DND-41 (cell line): ENCODE data around the gene DPEP1.
A peak's percentile ranks its signal among the peaks of the same experiment; 100 is the strongest.

Experiments used
- ATAC-seq: fragments of 200-7000 bp; cut with Tn5 transposase; 3 replicates; pipeline ENCODE4 v1.9.1; 2021; ENCODE audit warnings: low read depth; ENCODE audit not compliant: insufficient read depth
- DNase-seq: peaks from one replicate; pipeline ENCODE4 v3.0.0-alpha.2; 2020
- H2AFZ ChIP-seq: 2 replicates; pipeline ENCODE4 v1.6.0; 2012; ENCODE audit warnings: low read depth, low read length
- H3K27ac ChIP-seq: 2 replicates; pipeline ENCODE4 v1.5.1; 2012; ENCODE audit warnings: low read length, inconsistent platforms
- H3K27me3 ChIP-seq: fragments of 200-600 bp; sonication (generic); 2 replicates; pipeline ENCODE4 v1.6.0; 2012; ENCODE audit warnings: low read length, mild to moderate bottlenecking, inconsistent platforms; ENCODE audit not compliant: insufficient read depth, poor library complexity
- H3K36me3 ChIP-seq: 2 replicates; pipeline ENCODE4 v1.5.1; 2012; ENCODE audit warnings: low read length, inconsistent platforms; ENCODE audit not compliant: insufficient read depth
- H3K4me1 ChIP-seq: 2 replicates; pipeline ENCODE4 v1.5.1; 2012; ENCODE audit warnings: mild to moderate bottlenecking, low read length; ENCODE audit not compliant: insufficient read depth
- H3K4me2 ChIP-seq: 2 replicates; pipeline ENCODE4 v1.6.0; 2012; ENCODE audit warnings: mild to moderate bottlenecking, moderate library complexity, low read length, inconsistent platforms; ENCODE audit not compliant: insufficient read depth
- H3K4me3 ChIP-seq, 2 experiments: fragments of 200-600 bp in 1 of 2; shearing (Covaris generic) in 1 of 2; 2 replicates each; pipeline ENCODE4 v1.5.1; 2012 to 2016; ENCODE audit warnings: inconsistent platforms in 2 of 2, low read length in 2 of 2, mild to moderate bottlenecking in 2 of 2, low read depth in 1 of 2, moderate library complexity in 1 of 2
- H3K79me2 ChIP-seq: 2 replicates; pipeline ENCODE4 v1.6.0; 2012; ENCODE audit warnings: low read length, inconsistent platforms; ENCODE audit not compliant: insufficient read depth
- H3K9ac ChIP-seq: 2 replicates; pipeline ENCODE4 v1.6.0; 2012; ENCODE audit warnings: low read depth, mild to moderate bottlenecking, inconsistent platforms, low read length, moderate library complexity
- H3K9me3 ChIP-seq: 2 replicates; pipeline ENCODE4 v1.5.1; 2012; ENCODE audit warnings: low read length, moderate library complexity, mild to moderate bottlenecking, inconsistent platforms; ENCODE audit not compliant: insufficient read depth, severe bottlenecking
- H4K20me1 ChIP-seq: 2 replicates; pipeline ENCODE4 v1.6.0; 2012; ENCODE audit warnings: low read length; ENCODE audit not compliant: insufficient read depth
- CTCF ChIP-seq: IDR thresholded peaks from 2 replicates; pipeline ENCODE4 v1.5.1; 2012; ENCODE audit warnings: borderline replicate concordance, low read length, moderate library complexity, mild to moderate bottlenecking; ENCODE audit not compliant: poor library complexity, severe bottlenecking; ENCODE audit errors: extremely low read depth
- EZH2 ChIP-seq: IDR thresholded peaks from 3 replicates; pipeline ENCODE4 v1.6.1; 2012; ENCODE audit warnings: borderline replicate concordance, low read depth, mild to moderate bottlenecking, moderate library complexity, low read length, inconsistent platforms; ENCODE audit not compliant: severe bottlenecking

DPEP1 gene

GRCh38 chr16:89575247-89576152 is 37.9 kb upstream of the DPEP1 start, which contains the start of gene CPNE7:
Gene CPNE7, plus strand, starts transcription at chr16:89575758. Its CDS starts 140 bp downstream, at chr16:89575898.
- DNase-seq (no peak), ATAC-seq (peak; percentile 49; the same call in 2 of the 3 replicates)
- H3K4me2 ChIP-seq, result peak within 1 kb of the TSS; percentile 78
- H3K4me3 ChIP-seq, result peak within 1 kb of the TSS; percentile 10 to 61; a peak in 3 of 4 replicates
- H3K4me1 ChIP-seq, result peaks cover 15% of the 10 kb centered on the region
- peaks cover 8% of the 10 kb centered on the region for H3K9me3 ChIP-seq
- peak within 1 kb of the TSS; percentile 62 for H3K9ac ChIP-seq
- H3K27me3 ChIP-seq, result no peaks in the 10 kb centered on the region
- peak within 1 kb of the TSS; percentile 68 for H2AFZ ChIP-seq
- H3K36me3 ChIP-seq, result peaks cover 15% of the 10 kb centered on the region
- TF ChIP-seq EZH2 (no peak), CTCF (no peak)
- 0 out of 2 replicates have a peak, but pooled peaks cover 5% of the 10 kb centered on the region for H4K20me1 ChIP-seq
- H3K27ac ChIP-seq, result peak within 1 kb of the TSS; percentile 60; the same call in 1 of the 2 replicates
- H3K79me2 ChIP-seq, result peaks cover 12% of the 10 kb centered on the region

- peak overlapping the region; percentile 60; the same call in 1 of the 2 replicates for H3K27ac ChIP-seq
- H3K4me3 ChIP-seq, result peak overlapping the region; percentile 10 to 61; a peak in 3 of 4 replicates
- peaks cover 12% of the 10 kb centered on the region for H3K79me2 ChIP-seq
- 0 out of 2 replicates have a peak, but pooled peaks cover 5% of the 10 kb centered on the region for H4K20me1 ChIP-seq
- H3K9me3 ChIP-seq, result peaks cover 11% of the 10 kb centered on the region
- no peak for DNase-seq
- H3K9ac ChIP-seq, result peak overlapping the region; percentile 62
- peaks cover 22% of the 10 kb centered on the region for H3K36me3 ChIP-seq
- no peak for ATAC-seq
- TF ChIP-seq EZH2 (no peak), CTCF (no peak)
- no peaks in the 10 kb centered on the region for H3K27me3 ChIP-seq
- peaks cover 15% of the 10 kb centered on the region for H3K4me1 ChIP-seq
- peak overlapping the region; percentile 68; the same call in 1 of the 2 replicates for H2AFZ ChIP-seq
- H3K4me2 ChIP-seq, result peak overlapping the region; percentile 78
Measured at GRCh38 chr16:89576153-89577054, 37.0 kb upstream of the DPEP1 start.

- Histone ChIP-seq H3K4me2 (peak overlapping the region; percentile 78), H3K27me3 (no peaks in the 10 kb centered on the region), H3K9ac (no peak overlapping the region), H3K4me1 (peaks cover 15% of the 10 kb centered on the region), H3K36me3 (peaks cover 22% of the 10 kb centered on the region), H3K79me2 (peaks cover 12% of the 10 kb centered on the region), H4K20me1 (0 out of 2 replicates have a peak, but pooled peaks cover 5% of the 10 kb centered on the region), H2AFZ (no peak overlapping the region), H3K4me3 (no peak overlapping the region), H3K9me3 (peaks cover 11% of the 10 kb centered on the region), H3K27ac (no peak overlapping the region)
- ATAC-seq, result no peak
- TF ChIP-seq EZH2, result no peak
- TF ChIP-seq CTCF, result no peak
- no peak for DNase-seq
Measured at GRCh38 chr16:89577055-89577759, 36.2 kb upstream of the DPEP1 start.
